ENCODE results near the gene KBTBD12. TPM values are rescaled to one million over a fixed set of nuclear protein-coding genes. Genes with fewer than 3 reads are reported as not detected.

Gene KBTBD12
- total and polyA plus RNA-seq, 2 donors (not counting 3 experiments of a cell fraction or from before 2014, with no cell fraction given), result not detected

GRCh38 chr3:127955728-127956127 lies 40.7 kb downstream of the KBTBD12 start:
- dilution Hi-C loops (cut with MboI; ENCODE audit: extremely low pct_ligation_motif_present, low sequenced_read_pairs) (no loop called here), intact Hi-C loops (cut with micrococcal nuclease) (no loop called here)
- POLR2A ChIA-PET, result no interaction called here

More at GRCh38 chr3:127955728-127956127, 40.7 kb downstream of the KBTBD12 start:
- no TSS peak for BruUV-seq (replicated peaks)
- Histone ChIP-seq H3K79me2 (ENCODE audit: control insufficient read depth, insufficient read depth, low read length) (no peaks in the 10 kb centered on the region), H3K27ac (ENCODE audit: insufficient read depth, low read depth, low read length) (no peak overlapping the region), H3K36me3 (ENCODE audit: control insufficient read depth in 2 of 2, extremely low read depth in 1 of 2, insufficient read depth in 2 of 2, low read length in 2 of 2) (no peaks in the 10 kb centered on the region), H2AFZ (ENCODE audit: low read depth, low read length) (no peak overlapping the region), H4K20me1 (replicated peaks; ENCODE audit: control insufficient read depth, extremely low read depth, insufficient read depth, low read length) (no peaks in the 10 kb centered on the region), H3K27me3 (ENCODE audit: control insufficient read depth in 2 of 2, insufficient read depth in 2 of 2, low read length in 2 of 2) (peaks cover 4 to 9% of the 10 kb centered on the region in 2 experiments), H3K9me3 (replicated peaks; ENCODE audit: control insufficient read depth, insufficient read depth, low read length) (no peaks in the 10 kb centered on the region), H3K4me1 (ENCODE audit: control insufficient read depth, extremely low read depth, insufficient read depth, low read length) (peaks cover 3% of the 10 kb centered on the region), H3K4me2 (ENCODE audit: insufficient read depth, low read length) (no peak overlapping the region), H3K9ac (replicated peaks; ENCODE audit: extremely low read depth, insufficient read depth, low read length) (no peak overlapping the region), H3K4me3 (replicated peaks in 1 of 3; ENCODE audit: insufficient read depth in 1 of 3, low read depth in 1 of 3, low read length in 3 of 3) (no peak overlapping the region), H3K9me1 (replicated peaks; ENCODE audit: control insufficient read depth, extremely low read depth, insufficient read depth, low read length) (no peaks in the 10 kb centered on the region)
- TF ChIP-seq GATA2 (IDR thresholded peaks at IDR 0.05; ENCODE audit: insufficient read depth, insufficient read length, low read depth, low read length) (no peak), POLR2A (IDR thresholded peaks at IDR 0.05; ENCODE audit: low read depth, low read length) (no peak), CTCF (IDR thresholded peaks at IDR 0.05; ENCODE audit: extremely low read depth in 1 of 2, insufficient read depth in 1 of 2, low read depth in 1 of 2, low read length in 2 of 2) (no peak), EZH2 (IDR thresholded peaks at IDR 0.05; ENCODE audit: borderline replicate concordance, low read depth, low read length, severe bottlenecking) (no peak), MYC (IDR thresholded peaks at IDR 0.05; ENCODE audit: low read depth, low read length) (no peak), JUN (IDR thresholded peaks at IDR 0.05; ENCODE audit: borderline replicate concordance, insufficient read depth, insufficient read length, low read depth) (no peak), FOS (IDR thresholded peaks at IDR 0.05; ENCODE audit: borderline replicate concordance, insufficient read depth, low read length) (no peak), POLR2AphosphoS5 (IDR thresholded peaks at IDR 0.05; ENCODE audit: insufficient read depth, low read depth, low read length) (no peak), MAX (IDR thresholded peaks at IDR 0.05; ENCODE audit: insufficient read depth, insufficient read length) (no peak)
- CTCF ChIA-PET, result interaction anchor here (0.6 to 1.2 kb wide), 2 partner anchors 13 to 15 kb away, joined by 3 read pairs; no protein-coding TSS in a partner anchor
- FAIRE-seq (no peak), DNase-seq (ENCODE audit: low read depth, low spot score) (no peak)
